ENCODE data around the gene ZFYVE28.
"Not testable (repeated sequence)": the region's sequence is repeated elsewhere in the genome, so short reads cannot be mapped to it uniquely, and the experiment has no call there.

ZFYVE28 gene

DNA sequence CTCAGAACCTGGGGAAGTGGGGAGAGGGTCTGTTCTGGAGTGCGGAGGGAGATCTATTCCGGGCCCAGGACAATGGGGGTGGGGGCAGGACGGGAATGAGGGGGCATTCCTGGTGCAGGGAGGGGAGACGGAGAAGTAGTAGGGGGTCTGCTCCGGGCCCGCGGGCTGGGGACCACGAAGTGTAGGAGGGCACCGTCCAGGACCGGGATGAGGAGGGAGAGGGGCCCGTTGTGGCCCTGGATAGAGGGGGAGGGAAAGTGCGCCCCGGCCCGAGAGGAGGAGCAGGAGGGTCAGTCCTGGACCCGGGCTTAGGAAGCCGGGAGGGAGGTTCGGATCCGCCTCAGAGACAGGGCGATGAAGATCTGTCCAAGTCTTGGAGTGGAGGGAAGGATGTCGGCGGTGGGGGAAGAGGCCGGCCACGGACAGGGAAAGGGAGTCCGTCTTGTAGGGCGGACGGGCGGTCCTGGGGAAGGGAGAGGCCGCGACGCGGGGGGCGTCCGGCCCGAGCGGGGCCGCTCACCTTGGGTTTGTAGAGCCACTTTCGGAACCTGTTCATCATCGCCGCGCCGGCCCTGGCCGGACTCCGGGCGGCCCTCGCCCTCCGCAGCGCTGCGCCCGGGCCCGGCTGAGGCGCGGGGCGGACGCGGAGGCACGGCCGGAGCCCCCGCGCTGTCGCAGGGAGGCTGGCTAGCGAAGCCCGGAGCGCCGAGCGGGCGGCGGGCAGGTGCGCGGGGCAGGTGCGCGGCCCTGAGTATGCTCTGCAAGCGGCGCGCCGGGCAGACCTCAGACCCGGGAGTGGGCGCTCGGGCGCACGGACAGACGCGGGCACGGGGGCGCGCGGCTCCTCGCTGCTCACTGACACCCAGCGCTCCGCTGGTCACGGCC, at the start of gene ZFYVE28:
Gene ZFYVE28, minus strand, starts transcription at position 881 of the 885 bp plus-strand sequence. Its CDS starts 322 bp downstream, at position 559.
- peak in 1 of 2 experiments; percentile 32 for DNase-seq

DNA sequence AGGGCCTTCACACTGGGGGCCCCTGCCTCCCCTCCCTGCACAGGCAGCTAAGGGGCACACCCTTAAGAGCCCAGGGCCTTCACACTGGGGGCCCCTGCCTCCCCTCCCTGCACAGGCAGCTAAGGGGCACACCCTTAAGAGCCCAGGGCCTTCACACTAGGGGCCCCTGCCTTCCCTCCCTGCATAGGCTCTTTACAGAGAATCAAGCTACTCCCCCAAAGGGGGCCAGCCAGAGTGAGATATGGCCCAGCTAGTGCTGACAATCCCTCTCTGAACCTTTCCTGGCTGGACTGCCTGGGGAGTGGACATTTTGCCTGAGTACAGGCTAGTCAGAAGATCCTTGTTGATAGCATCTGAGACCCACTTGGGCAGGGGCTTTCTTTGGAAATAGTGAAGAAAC, 47.1 kb upstream of the ZFYVE28 start:
- not testable (repeated sequence) for DNase-seq

DNA sequence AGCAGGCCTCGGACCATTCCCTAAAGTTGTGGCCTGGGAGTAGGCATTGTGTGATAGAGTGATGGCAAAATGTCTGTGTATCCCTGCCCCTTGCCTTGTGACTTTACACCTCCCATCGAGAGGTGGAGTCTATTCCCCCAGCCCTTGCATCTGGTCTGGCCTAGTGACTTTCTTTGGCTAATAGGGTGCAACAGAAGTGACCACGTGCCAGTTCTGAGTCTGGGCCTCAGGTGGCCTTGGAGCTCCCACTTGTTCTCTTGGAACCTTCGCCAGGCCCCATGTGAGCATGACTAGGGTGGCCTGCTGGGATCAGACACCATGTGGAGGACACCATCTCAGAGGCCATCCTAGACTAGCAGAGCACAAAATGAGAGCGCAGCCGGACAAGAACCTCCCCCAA, 46.6 kb upstream of the ZFYVE28 start:
- DNase-seq: no peak

DNA sequence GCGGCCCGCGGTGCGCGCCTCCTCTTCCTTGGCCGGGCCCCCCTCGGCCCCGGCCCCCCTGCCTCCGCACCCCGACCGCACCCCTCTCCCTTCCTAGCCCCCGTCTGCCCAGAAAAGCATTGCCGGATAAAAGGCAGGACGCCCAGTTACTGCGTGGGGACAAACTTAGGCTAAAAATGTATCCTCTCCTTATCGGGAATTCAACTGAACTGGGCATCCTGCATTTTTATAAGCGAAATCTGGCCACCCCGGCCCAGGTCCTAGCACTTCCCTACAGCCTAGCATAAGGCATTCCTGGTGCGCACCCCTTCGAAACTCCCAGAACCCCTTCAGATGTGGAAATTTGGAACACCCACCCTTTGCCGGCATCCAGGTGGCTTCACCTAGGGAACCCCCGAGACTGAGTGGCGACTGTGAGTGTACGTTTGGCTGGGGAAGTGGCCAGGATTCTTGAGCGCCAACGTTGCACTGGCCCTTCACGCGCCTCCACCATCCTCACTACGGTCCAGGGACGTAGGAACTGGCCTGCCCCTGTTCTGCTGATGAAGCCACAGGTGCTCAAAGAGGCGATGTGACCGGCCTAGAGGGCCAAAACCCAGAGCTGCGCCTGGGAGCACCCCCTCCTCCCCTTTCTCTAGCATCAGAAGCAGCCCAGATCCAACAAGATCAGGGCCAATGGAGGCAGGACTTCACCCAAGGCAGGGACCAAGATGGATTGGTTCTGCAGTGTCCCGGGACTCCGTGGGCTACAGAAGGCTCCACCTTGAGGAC, 44.7 kb upstream of the ZFYVE28 start:
- no peak for DNase-seq

DNA sequence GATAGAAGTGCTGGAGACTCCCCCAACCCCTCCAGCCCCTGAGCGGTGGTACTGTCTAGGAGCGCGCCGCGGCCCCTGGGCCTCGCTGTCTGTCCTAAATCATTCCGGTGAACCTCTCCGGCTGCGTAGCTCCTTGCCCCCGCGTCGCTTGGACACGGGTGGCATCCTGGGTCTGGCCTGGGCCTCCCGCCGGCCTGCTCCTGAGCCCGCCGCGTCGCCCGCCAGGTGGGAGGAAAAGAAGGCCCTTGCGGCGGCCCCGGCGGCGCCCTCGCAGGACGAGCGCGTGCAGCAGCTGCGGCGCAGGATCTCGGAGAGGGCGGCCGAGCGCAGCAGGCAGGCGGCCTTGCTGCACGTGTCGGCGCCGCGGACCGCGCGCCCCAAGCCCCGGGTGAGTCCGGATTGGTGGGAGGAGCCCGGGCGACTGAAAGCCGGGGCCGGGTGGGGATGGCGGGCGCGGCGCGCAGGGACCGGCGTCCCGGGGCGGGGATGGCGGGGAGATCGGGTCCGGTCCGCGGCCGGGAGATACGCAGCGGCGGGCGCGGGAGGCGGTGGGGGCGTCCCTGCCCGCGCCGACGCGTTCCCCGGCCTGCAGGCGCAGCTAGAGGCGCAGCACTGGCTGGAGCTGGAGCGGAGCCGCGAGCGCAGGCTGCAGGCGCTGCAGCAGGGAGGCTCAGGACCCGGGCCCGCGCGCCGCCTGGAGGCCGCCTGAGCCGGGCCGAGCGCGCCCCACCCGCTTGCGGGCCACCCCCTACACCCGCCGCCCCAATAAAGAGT, 44.0 kb upstream of the ZFYVE28 start:
- DNase-seq: peak; percentile 51 to 57

DNA sequence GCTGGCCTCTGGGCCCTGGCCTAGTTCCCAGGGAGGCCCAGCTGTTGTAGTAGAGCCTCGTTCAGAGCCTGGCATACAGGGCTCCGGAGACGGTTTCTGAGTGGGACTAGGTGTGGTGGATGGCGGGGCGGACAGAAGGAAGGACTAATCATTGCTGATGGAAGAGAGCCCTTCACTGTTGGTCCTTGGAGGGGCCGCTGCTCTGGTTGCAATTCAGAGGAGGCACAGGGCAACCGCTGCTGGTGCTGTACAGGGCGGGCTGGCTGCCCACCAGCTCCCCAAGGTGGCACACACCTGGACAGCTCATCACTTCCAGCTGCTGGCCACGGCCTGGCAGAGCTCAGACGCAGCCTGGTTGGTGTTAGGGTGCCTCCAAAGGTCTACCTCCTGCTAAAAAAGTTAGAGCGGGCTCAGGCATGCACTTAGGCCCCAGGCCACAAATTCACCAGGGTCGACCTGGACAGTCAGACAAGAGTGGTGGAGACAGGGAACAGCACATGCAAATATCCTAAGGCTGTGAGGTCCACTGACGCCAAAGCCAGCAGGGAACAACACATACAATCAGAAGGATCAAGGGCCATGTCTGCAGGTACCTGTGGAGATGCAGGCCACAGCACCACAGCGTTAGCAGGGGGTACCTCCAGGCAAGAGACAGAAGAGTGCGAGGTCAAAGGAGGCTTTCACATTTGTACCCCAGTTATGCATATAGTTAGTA, 43.0 kb upstream of the ZFYVE28 start:
- DNase-seq: no peak

DNA sequence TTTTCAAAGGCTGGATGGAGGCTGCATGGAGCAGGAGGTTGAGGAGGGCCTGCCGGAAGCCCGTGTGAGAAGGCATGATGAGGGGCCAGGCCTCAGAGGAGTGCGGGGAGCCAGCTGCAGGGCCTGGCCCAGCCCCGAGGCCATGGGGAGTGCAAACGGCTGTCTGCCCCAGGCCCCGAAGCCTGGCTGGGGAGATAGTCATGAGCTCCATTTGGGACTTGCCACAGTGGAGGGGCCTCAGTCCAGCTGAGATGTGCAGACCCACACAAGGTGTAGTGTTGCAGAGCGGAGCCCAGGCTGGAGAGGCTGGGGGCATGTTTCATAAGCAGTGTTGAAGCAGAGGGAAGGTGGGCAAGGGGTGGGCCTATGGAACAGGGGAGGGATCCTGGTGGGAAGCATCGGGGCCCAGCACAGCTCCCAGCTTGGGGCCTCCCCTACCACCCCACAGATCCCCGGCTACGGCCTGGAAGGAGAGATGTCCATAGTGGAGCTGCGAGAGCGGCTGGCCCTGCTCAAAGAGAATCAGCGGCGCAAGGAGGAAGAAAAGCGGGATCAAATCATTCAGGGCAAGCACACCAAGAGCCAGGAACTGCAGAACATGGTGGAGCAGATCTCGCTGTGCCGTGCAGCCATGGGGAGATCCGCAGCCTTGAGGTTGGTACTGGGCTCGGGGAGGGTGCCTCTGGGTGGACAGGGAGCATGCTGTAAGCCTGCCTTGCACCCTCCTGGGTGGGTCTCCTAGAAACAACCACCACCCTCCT, 41.3 kb upstream of the ZFYVE28 start:
- DNase-seq: no peak

DNA sequence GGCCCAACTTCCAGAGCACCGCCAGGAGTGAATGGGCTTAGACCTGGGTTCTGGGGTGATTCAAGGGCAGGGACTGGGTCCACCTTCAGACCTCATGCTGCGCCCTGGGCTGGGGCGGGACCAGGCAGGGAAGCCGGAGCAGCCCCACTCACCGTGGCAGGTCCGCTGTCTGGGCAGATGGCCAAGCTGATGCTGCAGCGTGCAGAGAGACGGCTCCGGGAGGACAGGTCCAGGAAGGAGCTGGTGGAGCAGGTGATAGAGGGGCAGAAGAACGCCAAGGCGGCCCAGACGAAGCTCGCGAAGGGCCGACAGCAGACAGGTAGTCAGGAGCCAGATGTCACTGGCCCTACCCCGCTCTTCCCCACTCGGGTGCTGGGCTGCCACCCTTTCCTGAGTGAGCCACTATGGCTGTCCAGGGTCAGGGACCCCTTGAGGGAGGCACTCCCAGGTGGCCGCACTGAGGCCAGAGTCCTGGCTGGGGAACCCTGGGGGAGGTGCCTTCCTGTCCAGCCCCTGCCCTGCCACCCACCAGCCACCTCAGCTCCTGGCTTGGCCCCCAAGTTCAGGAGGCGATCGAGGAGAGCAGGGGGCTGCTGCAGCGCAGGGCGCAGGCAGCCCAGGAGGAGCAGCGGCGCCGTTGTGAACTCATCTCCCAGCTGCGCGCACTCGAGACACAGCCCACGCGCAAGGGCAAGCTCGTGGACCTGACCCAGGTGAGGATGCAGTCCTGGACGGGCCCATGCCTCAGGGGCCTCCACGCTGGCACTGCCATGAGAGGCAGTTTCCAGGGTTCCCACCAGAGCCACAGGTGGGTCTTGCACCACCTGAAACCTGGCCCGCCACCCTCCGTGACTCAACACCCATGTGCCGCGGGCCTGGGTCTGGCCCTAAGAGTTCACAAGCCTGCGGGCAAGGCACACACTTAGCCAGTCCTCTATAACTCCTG, 40.4 kb upstream of the ZFYVE28 start:
- no peak for DNase-seq

DNA sequence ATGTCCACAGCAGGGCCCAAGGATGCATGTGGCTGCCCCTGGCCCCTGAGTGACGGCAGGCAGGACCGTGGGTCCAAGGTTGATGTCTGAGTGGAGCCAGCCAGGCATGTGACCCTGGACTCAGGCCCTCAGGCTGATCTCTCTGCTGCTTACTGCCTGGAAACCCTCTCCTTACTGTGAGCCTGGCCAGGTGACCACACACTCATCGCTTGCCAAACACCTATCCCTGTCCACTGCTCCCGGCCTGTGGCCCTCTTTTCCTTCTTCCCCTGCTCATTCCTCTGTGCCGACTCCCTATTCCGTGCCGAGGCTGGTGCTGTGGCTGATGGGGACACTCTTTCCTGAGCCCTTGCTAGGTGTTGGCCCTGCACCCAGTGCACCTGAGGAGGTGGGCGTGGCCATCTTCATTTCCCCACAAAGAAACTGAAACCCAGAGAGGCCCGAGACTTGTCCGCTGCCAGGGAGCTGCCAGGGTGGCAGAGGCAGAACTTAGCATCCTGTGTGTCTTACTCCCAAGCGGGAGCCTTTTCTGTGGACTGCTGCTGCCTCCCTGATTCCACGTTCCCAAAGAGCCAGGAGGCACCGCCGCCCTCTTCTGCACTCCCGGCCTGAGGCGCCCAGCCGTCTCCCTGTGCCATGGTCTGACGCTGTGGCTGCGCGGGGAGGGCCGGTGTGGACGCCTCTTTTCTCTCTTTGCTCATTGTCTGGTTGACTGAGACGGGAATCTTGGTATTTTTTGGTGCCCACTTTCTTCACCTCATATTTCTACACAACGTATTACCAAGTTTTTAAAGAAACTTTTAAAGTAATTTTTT, 39.2 kb upstream of the ZFYVE28 start:
- no peak for DNase-seq

DNA sequence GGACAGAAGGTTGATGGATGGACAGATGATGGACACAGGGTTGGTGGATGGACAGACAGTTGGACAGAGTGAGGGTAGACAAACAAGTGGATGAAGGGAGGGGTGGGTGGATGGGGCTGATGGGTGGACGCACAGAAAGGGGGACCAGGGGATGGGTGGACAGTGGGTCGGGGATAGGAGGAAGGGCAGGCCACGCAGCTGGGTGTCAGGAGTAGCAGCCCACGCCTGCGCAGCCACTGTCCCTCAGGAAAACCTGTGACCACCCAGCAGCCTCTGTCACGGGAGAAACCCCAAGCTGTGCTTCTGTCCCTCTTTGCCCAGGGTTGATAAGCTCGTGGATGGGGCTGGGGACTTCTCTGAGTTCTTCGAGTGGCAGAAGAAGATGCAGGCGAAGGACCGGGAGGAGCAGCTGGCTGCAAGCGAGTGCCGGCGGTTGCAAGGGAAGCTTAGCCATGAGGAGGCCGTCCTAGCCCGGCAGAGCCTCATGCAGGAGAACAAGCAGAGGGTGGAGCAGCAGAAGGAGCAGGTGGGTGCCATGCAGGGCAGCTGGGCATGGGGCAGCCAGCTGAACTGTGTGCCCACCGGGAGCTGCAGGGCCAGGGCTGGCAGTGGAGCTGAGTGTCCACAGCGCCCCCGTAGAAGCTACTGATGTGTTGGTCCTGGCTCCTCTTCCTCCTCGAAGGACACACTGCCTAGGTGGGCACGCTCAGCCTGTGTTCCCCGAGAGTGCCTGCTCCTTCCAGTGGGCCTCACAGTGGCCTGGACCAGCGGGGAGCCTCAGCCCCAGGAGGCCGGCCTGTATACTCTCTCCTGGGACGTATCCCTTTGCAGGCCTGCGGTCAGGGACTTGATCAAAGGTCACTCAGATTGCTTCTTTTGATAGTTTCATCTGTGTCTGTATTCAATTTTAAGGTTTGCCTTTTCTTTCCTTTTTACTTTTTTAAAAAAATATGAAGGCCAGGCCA, 33.7 kb upstream of the ZFYVE28 start:
- DNase-seq: no peak

DNA sequence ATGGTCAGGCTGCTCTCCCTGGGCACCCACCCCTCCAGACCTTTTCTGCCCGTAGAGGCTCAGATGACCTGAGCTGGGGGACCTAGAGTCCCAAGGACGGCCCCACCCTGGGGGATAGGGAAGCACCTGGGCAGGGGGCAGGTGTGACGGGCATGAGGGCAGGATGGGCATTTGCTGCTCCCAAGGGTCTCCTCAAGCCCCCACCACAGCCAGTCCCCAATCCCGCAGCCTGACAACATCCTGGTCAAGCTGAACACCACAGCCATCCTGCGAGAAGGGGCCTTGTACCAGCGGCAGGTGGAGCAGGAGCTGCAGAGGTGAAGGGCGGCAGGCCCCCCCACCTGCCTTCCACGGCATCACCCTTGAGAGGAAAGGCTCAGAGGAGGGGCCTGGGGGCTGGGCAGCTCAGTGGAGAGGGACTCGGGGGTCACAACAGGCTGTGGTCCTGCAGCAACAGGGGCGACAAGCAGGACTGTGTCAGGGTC, 32.6 kb upstream of the ZFYVE28 start:
- DNase-seq: no peak

DNA sequence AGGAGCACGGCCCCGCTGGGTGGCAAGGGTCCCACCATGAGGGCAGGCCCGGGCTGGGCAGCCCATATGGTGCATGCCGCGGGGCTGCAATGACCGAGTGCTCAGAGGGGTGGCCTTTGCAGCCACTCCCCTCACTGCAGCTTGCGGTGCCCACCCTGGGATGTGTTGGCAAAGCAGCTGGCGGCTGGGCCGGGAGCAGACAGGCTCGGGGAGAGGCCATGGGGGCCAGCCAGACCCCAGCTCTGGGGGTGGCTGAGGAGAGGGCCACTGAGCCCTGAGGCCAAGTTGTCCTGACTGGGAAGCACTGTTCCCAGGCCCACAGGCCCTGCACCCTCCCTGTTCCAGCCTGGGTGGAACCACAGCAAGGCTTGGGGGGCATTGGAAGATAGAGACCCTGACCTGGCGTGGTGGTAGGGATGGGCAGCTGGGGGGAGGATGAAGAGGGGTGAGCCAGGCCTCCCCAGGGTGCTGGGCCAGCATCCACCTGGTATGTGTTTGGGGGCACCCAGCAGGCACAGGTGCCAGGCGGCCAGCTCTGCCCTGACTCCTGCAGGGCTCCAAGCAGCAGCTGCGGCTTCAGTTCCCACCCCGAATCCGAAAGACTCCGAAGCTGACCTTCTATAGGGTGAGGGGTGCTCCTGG, 32.1 kb upstream of the ZFYVE28 start:
- no peak for DNase-seq

DNA sequence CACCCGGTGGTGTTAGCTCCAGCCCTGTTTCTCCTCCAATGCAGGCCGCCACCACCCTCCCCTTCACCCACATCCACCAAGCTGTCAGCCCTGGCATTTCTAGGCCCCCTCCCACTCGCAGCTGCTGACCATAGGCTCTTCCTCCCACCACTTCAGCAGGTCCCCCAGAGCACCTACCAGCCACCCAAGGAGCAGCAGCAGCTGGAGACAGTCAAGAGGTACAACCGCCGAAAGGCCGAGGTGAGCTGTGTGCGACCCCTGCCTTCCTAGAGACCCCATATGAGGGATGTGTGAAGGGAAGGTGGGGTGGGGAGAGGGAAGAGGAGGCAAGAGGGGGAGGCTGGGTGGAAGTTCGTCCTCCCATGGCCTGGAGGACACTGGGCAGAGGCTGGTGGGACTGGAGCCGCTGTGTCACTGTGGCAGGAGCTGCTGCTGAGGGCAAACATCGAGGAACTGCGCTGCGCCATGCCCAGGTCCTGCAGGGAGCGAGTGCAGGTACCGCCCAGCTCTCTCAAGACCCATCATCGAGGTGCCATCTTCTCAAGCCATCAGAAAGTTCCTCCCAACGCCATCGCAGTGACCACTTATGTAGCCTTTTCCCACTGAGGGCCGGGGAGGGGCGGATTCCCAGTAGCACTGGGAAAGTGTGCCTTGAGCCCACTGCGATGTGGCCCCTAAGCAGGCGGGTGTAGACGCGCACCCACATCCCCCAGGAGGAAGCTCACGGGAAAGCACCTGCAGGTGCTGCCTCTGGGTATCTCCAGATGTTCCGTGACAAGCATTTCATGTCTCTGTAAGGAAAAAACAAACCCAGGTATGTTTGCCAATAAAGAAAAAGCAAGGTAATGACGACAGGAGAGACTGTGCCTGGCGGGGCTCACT, 31.3 kb upstream of the ZFYVE28 start:
- DNase-seq: no peak

DNA sequence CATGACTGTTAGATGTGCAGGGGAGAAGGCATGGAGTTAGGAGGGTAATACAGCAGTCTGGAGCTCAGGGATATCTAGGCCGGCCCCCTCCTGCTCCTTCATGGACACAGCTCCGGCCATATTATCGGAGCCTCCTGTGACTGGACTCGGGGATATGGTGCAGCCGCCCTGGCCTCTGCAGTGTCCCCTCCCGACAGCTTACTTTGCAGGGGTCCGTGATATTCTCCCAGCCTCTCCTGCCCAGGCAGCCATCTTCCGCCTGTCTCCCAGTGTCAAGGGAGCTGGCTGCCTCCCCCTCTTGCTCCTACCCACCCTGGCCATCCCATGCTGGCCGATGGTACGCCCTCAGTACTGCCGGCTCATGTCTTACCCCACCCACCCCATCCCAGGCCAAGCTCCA, 30.6 kb upstream of the ZFYVE28 start:
- DNase-seq: no peak

DNA sequence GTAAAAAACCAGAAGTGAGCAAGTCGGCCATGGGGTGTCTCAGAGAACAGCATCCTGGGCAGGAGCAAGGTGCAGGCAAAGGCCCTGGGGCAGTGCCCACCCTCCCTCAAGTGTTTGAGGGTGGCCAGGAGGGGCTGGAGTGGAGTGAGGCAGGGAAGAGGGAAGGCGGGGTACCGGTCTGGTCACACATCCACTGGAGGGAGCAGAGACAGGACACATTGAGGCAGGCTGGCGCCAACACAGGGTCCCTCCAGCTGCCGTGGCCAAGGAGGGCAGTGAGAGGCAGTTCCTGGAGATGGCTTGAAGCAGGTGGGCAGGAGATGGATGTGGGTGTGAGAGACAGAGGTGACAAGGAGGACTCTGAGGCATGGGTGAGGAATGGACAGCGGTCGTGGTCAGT, 30.1 kb upstream of the ZFYVE28 start:
- DNase-seq: no peak
